ENCODE data around the gene IRF9. TPM values are rescaled to one million over a fixed set of nuclear protein-coding genes. Genes with fewer than 3 reads are reported as not detected.

IRF9 gene
- total and polyA plus RNA-seq, 2 of the 13 experiments (the other 11 are each of a cell fraction or from before 2014, with no cell fraction given), result 14.9 to 49.7 TPM

GRCh38 chr14:24146978-24147760, 13.9 kb upstream of the IRF9 start, which contains the start of gene RNF31 (continued):
- TF ChIP-seq ZNF589 (CRISPR knock-in tag; conservative IDR thresholded peaks at IDR 0.05) (no peak), ZFAT (CRISPR knock-in tag; conservative IDR thresholded peaks at IDR 0.05) (no peak), JARID2 (CRISPR knock-in tag; IDR thresholded peaks at IDR 0.05; ENCODE audit: insufficient replicate concordance) (no peak), JUNB (CRISPR knock-in tag; IDR thresholded peaks at IDR 0.05; ENCODE audit: borderline replicate concordance) (no peak), ZSCAN22 (CRISPR knock-in tag; IDR thresholded peaks at IDR 0.05) (no peak; the same call in 1 of the 2 replicates), TGIF2 (CRISPR knock-in tag; IDR thresholded peaks at IDR 0.05) (no peak), PATZ1 (CRISPR knock-in tag; IDR thresholded peaks at IDR 0.05) (peak; percentile 63; the same call in 1 of the 2 replicates), RFXAP (CRISPR knock-in tag; IDR thresholded peaks at IDR 0.05; ENCODE audit: borderline replicate concordance) (peak; percentile 55; the same call in 1 of the 2 replicates), TFDP1 (CRISPR knock-in tag; IDR thresholded peaks at IDR 0.05; ENCODE audit: borderline replicate concordance) (0 out of 2 replicates have a peak, but pooled peaks have one; percentile 56), SRSF1 (optimal IDR thresholded peaks at IDR 0.05; ENCODE audit: low read depth, low read length) (peak; percentile 85), ZNF703 (CRISPR knock-in tag; IDR thresholded peaks at IDR 0.05; ENCODE audit: borderline replicate concordance) (no peak), ZNF205 (CRISPR knock-in tag; IDR thresholded peaks at IDR 0.05) (peak; percentile 82; the same call in 1 of the 2 replicates), NKX3-1 (CRISPR knock-in tag; IDR thresholded peaks at IDR 0.05) (peak; percentile 56), ZFX (CRISPR knock-in tag; IDR thresholded peaks at IDR 0.05; ENCODE audit: low read depth) (peak; percentile 98)
- TF ChIP-seq, protein P1, sequence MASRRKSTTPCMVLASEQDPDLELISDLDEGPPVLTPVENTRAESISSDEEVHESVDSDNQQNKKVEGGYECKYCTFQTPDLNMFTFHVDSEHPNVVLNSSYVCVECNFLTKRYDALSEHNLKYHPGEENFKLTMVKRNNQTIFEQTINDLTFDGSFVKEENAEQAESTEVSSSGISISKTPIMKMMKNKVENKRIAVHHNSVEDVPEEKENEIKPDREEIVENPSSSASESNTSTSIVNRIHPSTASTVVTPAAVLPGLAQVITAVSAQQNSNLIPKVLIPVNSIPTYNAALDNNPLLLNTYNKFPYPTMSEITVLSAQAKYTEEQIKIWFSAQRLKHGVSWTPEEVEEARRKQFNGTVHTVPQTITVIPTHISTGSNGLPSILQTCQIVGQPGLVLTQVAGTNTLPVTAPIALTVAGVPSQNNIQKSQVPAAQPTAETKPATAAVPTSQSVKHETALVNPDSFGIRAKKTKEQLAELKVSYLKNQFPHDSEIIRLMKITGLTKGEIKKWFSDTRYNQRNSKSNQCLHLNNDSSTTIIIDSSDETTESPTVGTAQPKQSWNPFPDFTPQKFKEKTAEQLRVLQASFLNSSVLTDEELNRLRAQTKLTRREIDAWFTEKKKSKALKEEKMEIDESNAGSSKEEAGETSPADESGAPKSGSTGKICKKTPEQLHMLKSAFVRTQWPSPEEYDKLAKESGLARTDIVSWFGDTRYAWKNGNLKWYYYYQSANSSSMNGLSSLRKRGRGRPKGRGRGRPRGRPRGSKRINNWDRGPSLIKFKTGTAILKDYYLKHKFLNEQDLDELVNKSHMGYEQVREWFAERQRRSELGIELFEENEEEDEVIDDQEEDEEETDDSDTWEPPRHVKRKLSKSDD (CRISPR knock-in tag; IDR thresholded peaks at IDR 0.05; ENCODE audit: low read depth), result peak; percentile 67; the same call in 1 of the 2 replicates
- TF ChIP-seq, protein P2, sequence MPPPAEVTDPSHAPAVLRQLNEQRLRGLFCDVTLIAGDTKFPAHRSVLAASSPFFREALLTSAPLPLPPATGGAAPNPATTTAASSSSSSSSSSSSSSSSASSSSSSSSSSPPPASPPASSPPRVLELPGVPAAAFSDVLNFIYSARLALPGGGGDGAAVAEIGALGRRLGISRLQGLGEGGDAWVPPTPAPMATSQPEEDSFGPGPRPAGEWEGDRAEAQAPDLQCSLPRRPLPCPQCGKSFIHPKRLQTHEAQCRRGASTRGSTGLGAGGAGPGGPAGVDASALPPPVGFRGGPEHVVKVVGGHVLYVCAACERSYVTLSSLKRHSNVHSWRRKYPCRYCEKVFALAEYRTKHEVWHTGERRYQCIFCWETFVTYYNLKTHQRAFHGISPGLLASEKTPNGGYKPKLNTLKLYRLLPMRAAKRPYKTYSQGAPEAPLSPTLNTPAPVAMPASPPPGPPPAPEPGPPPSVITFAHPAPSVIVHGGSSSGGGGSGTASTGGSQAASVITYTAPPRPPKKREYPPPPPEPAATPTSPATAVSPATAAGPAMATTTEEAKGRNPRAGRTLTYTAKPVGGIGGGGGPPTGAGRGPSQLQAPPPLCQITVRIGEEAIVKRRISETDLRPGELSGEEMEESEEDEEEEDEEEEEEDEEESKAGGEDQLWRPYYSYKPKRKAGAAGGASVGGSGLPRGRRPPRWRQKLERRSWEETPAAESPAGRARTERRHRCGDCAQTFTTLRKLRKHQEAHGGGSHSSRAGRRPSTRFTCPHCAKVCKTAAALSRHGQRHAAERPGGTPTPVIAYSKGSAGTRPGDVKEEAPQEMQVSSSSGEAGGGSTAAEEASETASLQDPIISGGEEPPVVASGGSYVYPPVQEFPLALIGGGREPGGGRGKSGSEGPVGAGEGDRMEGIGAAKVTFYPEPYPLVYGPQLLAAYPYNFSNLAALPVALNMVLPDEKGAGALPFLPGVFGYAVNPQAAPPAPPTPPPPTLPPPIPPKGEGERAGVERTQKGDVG (CRISPR knock-in tag; IDR thresholded peaks at IDR 0.05; ENCODE audit: borderline replicate concordance), result no peak

Measured in HepG2 (cell line).